ENCODE data around the gene TMEM175. TPM values are rescaled to one million over a fixed set of nuclear protein-coding genes. Genes with fewer than 3 reads are reported as not detected.
A peak's percentile ranks its signal among the peaks of the same experiment; 100 is the strongest.

The TMEM175 gene
- total RNA-seq, 1 donor from 2014 or later = 24.5 TPM

GRCh38 chr4:985123-985830 lies 53.0 kb downstream of the TMEM175 start:
- CTCF ChIA-PET = interaction anchor here (3.7 kb wide), 1 partner anchor 243 kb away, joined by 43 read pairs; no protein-coding TSS in a partner anchor
- intact Hi-C loops (cut with micrococcal nuclease) = loop anchor here (5.0 to 10.0 kb wide), 2 partner anchors 63 to 650 kb away; partner anchors contain the start of gene ZNF141
- peak; percentile 46 for ATAC-seq (ENCODE audit: low read depth)
- peak overlapping the region; percentile 59 for H3K4me3 Mint-ChIP-seq
- H3K36me3 Mint-ChIP-seq (ENCODE audit: low read depth) = peaks cover 3% of the 10 kb centered on the region
- no peaks in the 10 kb centered on the region for H3K9me3 Mint-ChIP-seq
- H3K27me3 Mint-ChIP-seq = no peaks in the 10 kb centered on the region
- peak; percentile 57 for DNase-seq
- peaks cover 19% of the 10 kb centered on the region for H3K4me1 Mint-ChIP-seq
- H3K27ac Mint-ChIP-seq = no peak overlapping the region
- no peak for TF ChIP-seq CTCF (IDR thresholded peaks at IDR 0.05)
- POLR2A ChIA-PET = interaction anchor here (2.3 kb wide), 1 partner anchor 53 kb away, joined by 9 read pairs; the partner anchor contains the start of genes GAK and TMEM175

GRCh38 chr4:986428-986878 lies 54.2 kb downstream of the TMEM175 start:
- H3K27ac Mint-ChIP-seq = peak overlapping the region; percentile 76
- ChIA-PET CTCF (interaction anchor here (0.6 to 3.7 kb wide), 21 partner anchors 23 to 743 kb away, joined by 3 to 43 read pairs (median 4); partner anchors contain the start of genes GAK and TMEM175), POLR2A (interaction anchor here (1.0 to 2.3 kb wide), 7 partner anchors 13 to 244 kb away, joined by 3 to 17 read pairs (median 9); partner anchors contain the start of genes DGKQ, GAK and TMEM175)
- intact Hi-C loops (cut with micrococcal nuclease) = loop anchor here (2.0 to 10.0 kb wide), 5 partner anchors 54 to 652 kb away; partner anchors contain the start of genes ATP5ME, GAK, MYL5 and TMEM175
- ATAC-seq (ENCODE audit: low read depth) (no peak), DNase-seq (no peak)
- H3K27me3 Mint-ChIP-seq = no peaks in the 10 kb centered on the region
- no peak for TF ChIP-seq CTCF (IDR thresholded peaks at IDR 0.05)
- H3K36me3 Mint-ChIP-seq (ENCODE audit: low read depth) = peaks cover 6% of the 10 kb centered on the region
- H3K4me1 Mint-ChIP-seq = peaks cover 19% of the 10 kb centered on the region
- H3K9me3 Mint-ChIP-seq = no peaks in the 10 kb centered on the region
- H3K4me3 Mint-ChIP-seq = peak overlapping the region; percentile 83

- ATAC-seq (ENCODE audit: low read depth) (peak; percentile 87), DNase-seq (peak; percentile 86)
- POLR2A ChIA-PET = interaction anchor here (0.6 to 2.3 kb wide), 9 partner anchors 14 to 282 kb away, joined by 3 to 17 read pairs (median 6); partner anchors contain the start of genes DGKQ, GAK, PCGF3 and TMEM175
- intact Hi-C loops (cut with micrococcal nuclease) = loop anchor here (1.0 to 10.0 kb wide), 10 partner anchors 12 to 652 kb away; partner anchors contain the start of genes ATP5ME, DGKQ, GAK and MYL5
- H3K4me3 Mint-ChIP-seq = peak within 1 kb of the TSS; percentile 83
- H3K27me3 Mint-ChIP-seq = no peaks in the 10 kb centered on the region
- H3K36me3 Mint-ChIP-seq (ENCODE audit: low read depth) = peaks cover 6% of the 10 kb centered on the region
- no peaks in the 10 kb centered on the region for H3K9me3 Mint-ChIP-seq
- peak within 1 kb of the TSS; percentile 76 for H3K27ac Mint-ChIP-seq
- H3K4me1 Mint-ChIP-seq = peaks cover 19% of the 10 kb centered on the region
- no peak for TF ChIP-seq CTCF (IDR thresholded peaks at IDR 0.05)
- CTCF ChIA-PET = interaction anchor here (0.6 to 3.7 kb wide), 24 partner anchors 22 to 744 kb away, joined by 3 to 43 read pairs (median 4); partner anchors contain the start of genes GAK and TMEM175
These were observed 54.8 kb downstream of the TMEM175 start, which contains the start of gene IDUA for GRCh38 chr4:986879-987623. Gene IDUA, plus strand, starts transcription at chr4:987044. Its CDS starts 41 bp downstream, at chr4:987085.

GRCh38 chr4:987624-988513 lies 55.6 kb downstream of the TMEM175 start:
- H3K4me3 Mint-ChIP-seq = peak overlapping the region; percentile 75
- intact Hi-C loops (cut with micrococcal nuclease) = loop anchor here (1.0 to 10.0 kb wide), 10 partner anchors 11 to 653 kb away; partner anchors contain the start of genes ATP5ME, DGKQ, GAK and MYL5
- no peak for TF ChIP-seq CTCF (IDR thresholded peaks at IDR 0.05)

More at GRCh38 chr4:987624-988513, 55.6 kb downstream of the TMEM175 start:
- no peak overlapping the region for H3K27ac Mint-ChIP-seq
- H3K36me3 Mint-ChIP-seq (ENCODE audit: low read depth) = peaks cover 8% of the 10 kb centered on the region
- no peak for ATAC-seq (ENCODE audit: low read depth)
- no peaks in the 10 kb centered on the region for H3K27me3 Mint-ChIP-seq
- ChIA-PET POLR2A (interaction anchor here (0.6 to 2.3 kb wide), 9 partner anchors 15 to 282 kb away, joined by 3 to 17 read pairs (median 6); partner anchors contain the start of genes DGKQ, GAK, PCGF3 and TMEM175), CTCF (interaction anchor here (0.6 to 3.7 kb wide), 21 partner anchors 21 to 745 kb away, joined by 3 to 43 read pairs (median 4); partner anchors contain the start of genes GAK and TMEM175)
- peaks cover 19% of the 10 kb centered on the region for H3K4me1 Mint-ChIP-seq
- no peak for DNase-seq
- H3K9me3 Mint-ChIP-seq = no peaks in the 10 kb centered on the region

Measured in activated B cell treated with CpG ODN at 0.5 μM for 24 hours (primary cell).